Activated CD8-positive, alpha-beta memory T cell treated with anti-CD3 and anti-CD28 coated beads for 1 hour (primary cell): ENCODE results near the gene C19orf47.
"Not testable (repeated sequence)": the region's sequence is repeated elsewhere in the genome, so short reads cannot be mapped to it uniquely, and the experiment has no call there.

Source experiments
- DNase-seq, 2 donors: peaks; one replicate each; pipeline ENCODE4 v3.0.0-alpha.2; 2020; ENCODE audit warnings: low read depth in 1 of 2; ENCODE audit errors: extremely low read depth in 1 of 2

C19orf47 gene

GRCh38 chr19:40355975-40356680 is 7.9 kb upstream of the C19orf47 start:
- no peak for DNase-seq

GRCh38 chr19:40348961-40349507 is 837 bp upstream of the C19orf47 start:
- no peak for DNase-seq

- DNase-seq, result no peak
Observed at GRCh38 chr19:40344422-40344821, 3.8 kb downstream of the C19orf47 start.

GRCh38 chr19:40342644-40343311 is 5.4 kb downstream of the C19orf47 start:
- DNase-seq, result no peak

GRCh38 chr19:40341601-40342482 is 6.4 kb downstream of the C19orf47 start:
- no peak for DNase-seq

GRCh38 chr19:40339018-40339728 is 9.0 kb downstream of the C19orf47 start:
- no peak for DNase-seq

- DNase-seq, result no peak
Observed at GRCh38 chr19:40337594-40337993, 10.6 kb downstream of the C19orf47 start.

- DNase-seq, result no peak
Observed at GRCh38 chr19:40337107-40337506, 11.1 kb downstream of the C19orf47 start.

- no peak for DNase-seq
Observed at GRCh38 chr19:40336601-40336900, 11.6 kb downstream of the C19orf47 start.

- no peak for DNase-seq
Observed at GRCh38 chr19:40335855-40336600, 12.2 kb downstream of the C19orf47 start.

GRCh38 chr19:40335101-40335500 is 13.1 kb downstream of the C19orf47 start:
- no peak for DNase-seq

GRCh38 chr19:40333083-40333482 is 15.1 kb downstream of the C19orf47 start:
- DNase-seq, result not testable (repeated sequence)

GRCh38 chr19:40332669-40333068 is 15.5 kb downstream of the C19orf47 start:
- no peak for DNase-seq

- no peak for DNase-seq
Observed at GRCh38 chr19:40331052-40331451, 17.1 kb downstream of the C19orf47 start.

GRCh38 chr19:40326201-40326600 is 22.0 kb downstream of the C19orf47 start:
- DNase-seq, result no peak

- no peak for DNase-seq
Observed at GRCh38 chr19:40323705-40324104, 24.5 kb downstream of the C19orf47 start.

GRCh38 chr19:40322951-40323615 is 25.1 kb downstream of the C19orf47 start:
- no peak for DNase-seq

- DNase-seq, result no peak
Observed at GRCh38 chr19:40322271-40322610, 26.0 kb downstream of the C19orf47 start.

- no peak for DNase-seq
Observed at GRCh38 chr19:40321566-40322270, 26.5 kb downstream of the C19orf47 start.
